Stimulated activated CD4-positive, alpha-beta T cell treated with anti-CD3 and anti-CD28 coated beads, Interleukin-12 subunit alpha, Interleukin-12 subunit beta, amount 100 ng/mL, for 48 hours (primary cell): ENCODE results near the gene GPAM.
"Not testable (repeated sequence)": the region's sequence is repeated elsewhere in the genome, so short reads cannot be mapped to it uniquely, and the experiment has no call there.

Experiments used
- DNase-seq, 3 donors: peaks; one replicate each; pipeline ENCODE4 v3.0.0-alpha.2; 2020; ENCODE audit warnings: low read depth in 2 of 3, low spot score in 1 of 3

GPAM gene

GRCh38 chr10:112183329-112184051 is at the start of gene GPAM:
Gene GPAM (minus strand): TSS chr10:112183765. CDS start chr10:112181784, 1,981 bp downstream.
- peak; percentile 94 to 99 (median 99) for DNase-seq

GRCh38 chr10:112232670-112233069 is 49.1 kb upstream of the GPAM start:
- DNase-seq: no peak

GRCh38 chr10:112231602-112232400 is 48.2 kb upstream of the GPAM start:
- DNase-seq: no peak

GRCh38 chr10:112230325-112230988 is 46.9 kb upstream of the GPAM start:
- no peak for DNase-seq

- no peak for DNase-seq
Measured at GRCh38 chr10:112229901-112230300, 46.3 kb upstream of the GPAM start.

GRCh38 chr10:112229096-112229495 is 45.5 kb upstream of the GPAM start:
- no peak for DNase-seq

- DNase-seq: not testable (repeated sequence)
Measured at GRCh38 chr10:112228366-112229088, 45.0 kb upstream of the GPAM start.

- no peak for DNase-seq
Measured at GRCh38 chr10:112227331-112227987, 43.9 kb upstream of the GPAM start.

GRCh38 chr10:112226439-112227248 is 43.1 kb upstream of the GPAM start:
- no peak for DNase-seq

- DNase-seq: no peak
Measured at GRCh38 chr10:112225771-112226438, 42.3 kb upstream of the GPAM start.

- no peak for DNase-seq
Measured at GRCh38 chr10:112224933-112225529, 41.5 kb upstream of the GPAM start.

- no peak for DNase-seq
Measured at GRCh38 chr10:112223725-112224124, 40.2 kb upstream of the GPAM start.

- DNase-seq: no peak
Measured at GRCh38 chr10:112222799-112223198, 39.2 kb upstream of the GPAM start.

GRCh38 chr10:112221545-112221944 is 38.0 kb upstream of the GPAM start:
- DNase-seq: no peak

GRCh38 chr10:112218960-112219359 is 35.4 kb upstream of the GPAM start:
- DNase-seq: no peak

GRCh38 chr10:112218036-112218390 is 34.4 kb upstream of the GPAM start:
- DNase-seq: no peak

GRCh38 chr10:112217386-112218035 is 33.9 kb upstream of the GPAM start:
- no peak for DNase-seq

- DNase-seq: no peak
Measured at GRCh38 chr10:112216966-112217365, 33.4 kb upstream of the GPAM start.
